TTC549 (cell line): Measurements from ENCODE around the gene FAM107B.
"Not testable (repeated sequence)": the region's sequence is repeated elsewhere in the genome, so short reads cannot be mapped to it uniquely, and the experiment has no call there.

Experiments used
- FAIRE-seq: peaks from 2 replicates; lab custom pipeline; 2012; peaks lifted over from hg19 to GRCh38; lab: Jason Lieb, UNC

The FAM107B gene

GRCh38 chr10:14664345-14664744, 110.4 kb downstream of the FAM107B start:
- FAIRE-seq, result no peak

- no peak for FAIRE-seq
Measured at GRCh38 chr10:14661818-14662217, 112.9 kb downstream of the FAM107B start.

GRCh38 chr10:14660831-14661230, 113.9 kb downstream of the FAM107B start:
- no peak for FAIRE-seq

- no peak for FAIRE-seq
Measured at GRCh38 chr10:14659626-14660196, 115.0 kb downstream of the FAM107B start.

GRCh38 chr10:14659137-14659536, 115.6 kb downstream of the FAM107B start:
- not testable (repeated sequence) for FAIRE-seq

- FAIRE-seq, result no peak
Measured at GRCh38 chr10:14658331-14659127, 116.2 kb downstream of the FAM107B start.

- FAIRE-seq, result no peak
Measured at GRCh38 chr10:14656052-14656730, 118.5 kb downstream of the FAM107B start.

GRCh38 chr10:14654821-14655382, 119.8 kb downstream of the FAM107B start:
- no peak for FAIRE-seq

GRCh38 chr10:14653271-14654161, 121.2 kb downstream of the FAM107B start:
- FAIRE-seq, result no peak

- FAIRE-seq, result no peak
Measured at GRCh38 chr10:14652816-14653215, 121.9 kb downstream of the FAM107B start.

GRCh38 chr10:14652067-14652466, 122.6 kb downstream of the FAM107B start:
- no peak for FAIRE-seq

- FAIRE-seq, result no peak
Measured at GRCh38 chr10:14649739-14650138, 125.0 kb downstream of the FAM107B start.

GRCh38 chr10:14648946-14649345, 125.8 kb downstream of the FAM107B start:
- no peak for FAIRE-seq

- FAIRE-seq, result no peak
Measured at GRCh38 chr10:14648005-14648765, 126.5 kb downstream of the FAM107B start.

- FAIRE-seq, result no peak
Measured at GRCh38 chr10:14645239-14645960, 129.3 kb downstream of the FAM107B start.

GRCh38 chr10:14639637-14640036, 135.1 kb downstream of the FAM107B start:
- FAIRE-seq, result no peak

- no peak for FAIRE-seq
Measured at GRCh38 chr10:14635043-14635710, 139.5 kb downstream of the FAM107B start.

- FAIRE-seq, result not testable (repeated sequence)
Measured at GRCh38 chr10:14634572-14634971, 140.1 kb downstream of the FAM107B start.

GRCh38 chr10:14625765-14626525, 148.8 kb downstream of the FAM107B start:
- FAIRE-seq, result no peak
